Measurements from ENCODE around the gene GLRX3.
"Not testable (repeated sequence)": the region's sequence is repeated elsewhere in the genome, so short reads cannot be mapped to it uniquely, and the experiment has no call there.

The GLRX3 gene

GRCh38 chr10:130188195-130189175, 52.3 kb downstream of the GLRX3 start:
- DNase-seq (ENCODE audit: low spot score), result no peak

- DNase-seq (ENCODE audit: low spot score), result no peak
These were observed 53.4 kb downstream of the GLRX3 start for GRCh38 chr10:130189608-130190054.

- DNase-seq (ENCODE audit: low spot score), result peak; percentile 75
These were observed 54.0 kb downstream of the GLRX3 start for GRCh38 chr10:130190055-130190736.

- no peak for DNase-seq (ENCODE audit: low spot score)
These were observed 54.5 kb downstream of the GLRX3 start for GRCh38 chr10:130190737-130191115.

GRCh38 chr10:130191380-130191779, 55.2 kb downstream of the GLRX3 start:
- no peak for DNase-seq (ENCODE audit: low spot score)

GRCh38 chr10:130192276-130192848, 56.2 kb downstream of the GLRX3 start:
- no peak for DNase-seq (ENCODE audit: low spot score)

GRCh38 chr10:130193033-130193432, 56.8 kb downstream of the GLRX3 start:
- DNase-seq (ENCODE audit: low spot score), result no peak

- no peak for DNase-seq (ENCODE audit: low spot score)
These were observed 57.5 kb downstream of the GLRX3 start for GRCh38 chr10:130193493-130194193.

GRCh38 chr10:130194194-130194990, 58.2 kb downstream of the GLRX3 start:
- DNase-seq (ENCODE audit: low spot score), result no peak

- no peak for DNase-seq (ENCODE audit: low spot score)
These were observed 58.9 kb downstream of the GLRX3 start for GRCh38 chr10:130194991-130195645.

GRCh38 chr10:130195746-130196294, 59.6 kb downstream of the GLRX3 start:
- DNase-seq (ENCODE audit: low spot score), result no peak

GRCh38 chr10:130196511-130197487, 60.6 kb downstream of the GLRX3 start:
- DNase-seq (ENCODE audit: low spot score), result no peak

- no peak for DNase-seq (ENCODE audit: low spot score)
These were observed 62.5 kb downstream of the GLRX3 start for GRCh38 chr10:130198651-130199050.

GRCh38 chr10:130200179-130201042, 64.2 kb downstream of the GLRX3 start:
- DNase-seq (ENCODE audit: low spot score), result no peak

GRCh38 chr10:130201043-130201380, 64.8 kb downstream of the GLRX3 start:
- no peak for DNase-seq (ENCODE audit: low spot score)

GRCh38 chr10:130202150-130202549, 66.0 kb downstream of the GLRX3 start:
- not testable (repeated sequence) for DNase-seq (ENCODE audit: low spot score)

GRCh38 chr10:130202984-130203621, 66.9 kb downstream of the GLRX3 start:
- no peak for DNase-seq (ENCODE audit: low spot score)
